Right hindlimb (tissue), 1 donor: ENCODE results near the gene MAP6.
A peak's percentile ranks its signal among the peaks of the same experiment; 100 is the strongest.

Experiments used
- DNase-seq: peaks from one replicate; pipeline ENCODE4 v3.0.0-alpha.2; 2018

Gene MAP6

DNA sequence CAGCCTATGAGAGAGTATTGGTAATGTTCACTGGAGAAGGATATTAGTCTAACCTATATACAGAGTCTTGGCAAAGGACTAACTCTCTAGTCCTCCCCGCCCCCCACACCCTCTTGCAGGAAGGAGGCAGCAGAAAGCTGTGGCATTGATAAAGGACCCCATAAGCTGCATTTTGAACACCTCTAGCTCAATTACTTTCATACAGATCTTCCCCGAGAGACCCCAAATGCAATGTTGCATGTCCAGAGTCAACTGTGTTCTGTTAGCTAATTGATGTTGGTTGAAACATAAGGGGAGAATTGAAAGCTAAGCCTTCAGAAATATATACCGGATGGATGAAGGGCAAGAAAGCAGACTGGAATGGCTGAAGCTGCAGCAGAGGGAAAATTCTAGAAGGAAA, 2.8 kb downstream of the MAP6 start:
- no peak for DNase-seq

DNA sequence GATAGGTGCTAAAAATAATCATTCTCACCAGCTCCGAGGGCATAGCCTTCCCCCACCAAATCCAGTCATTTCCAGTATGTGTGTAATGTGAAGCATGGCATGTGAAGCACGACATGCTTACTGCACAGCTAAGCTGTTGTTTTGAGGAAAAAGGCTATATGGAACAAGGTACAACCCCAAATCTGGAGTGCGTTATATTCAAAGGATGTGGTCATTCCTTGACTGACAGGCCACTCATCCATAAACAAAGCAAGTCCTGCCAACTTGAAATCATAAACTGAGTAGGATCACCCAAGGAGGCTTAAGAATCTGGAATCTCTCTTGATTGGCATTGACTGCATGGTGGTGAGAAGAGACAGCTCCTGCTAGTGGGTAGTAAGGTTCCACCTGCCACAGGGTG, 3.7 kb downstream of the MAP6 start:
- no peak for DNase-seq

DNA sequence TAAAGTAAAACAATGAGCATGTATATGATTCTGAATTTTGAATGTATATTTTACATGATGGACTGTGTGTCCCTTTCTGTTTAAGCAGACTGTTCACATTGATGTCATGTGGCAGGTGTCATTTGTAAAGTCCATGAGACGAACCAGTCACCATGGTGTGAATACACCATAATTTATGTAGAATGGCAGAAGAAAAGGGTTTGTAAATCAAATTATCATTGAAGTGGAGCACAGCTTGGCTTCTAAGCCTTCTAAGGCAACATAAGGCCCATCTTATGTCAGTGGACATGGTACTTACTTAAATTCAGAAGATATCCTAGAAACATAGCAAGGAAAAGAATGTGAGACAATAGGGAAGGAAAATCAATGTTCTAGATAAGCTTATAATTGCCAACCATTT, 4.4 kb downstream of the MAP6 start:
- no peak for DNase-seq

DNA sequence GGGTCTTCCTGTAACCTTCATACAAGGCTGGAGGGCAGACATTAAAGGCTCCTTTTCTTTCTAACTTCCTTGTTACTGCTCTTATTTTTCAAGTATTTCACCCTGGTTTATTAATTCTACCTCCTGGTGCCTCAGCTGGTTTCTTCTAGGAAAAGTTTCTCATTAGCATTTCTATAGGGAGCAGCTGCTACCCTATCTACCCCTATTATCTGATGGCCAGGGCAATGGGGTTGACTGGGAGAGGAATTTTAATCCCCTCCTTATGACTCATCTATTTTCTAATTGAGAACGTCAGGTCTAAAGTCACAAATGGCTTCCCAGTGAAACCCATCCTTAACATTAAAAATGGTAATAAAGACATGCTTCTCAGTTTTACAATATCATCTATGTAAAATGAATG, 5.0 kb downstream of the MAP6 start:
- no peak for DNase-seq

DNA sequence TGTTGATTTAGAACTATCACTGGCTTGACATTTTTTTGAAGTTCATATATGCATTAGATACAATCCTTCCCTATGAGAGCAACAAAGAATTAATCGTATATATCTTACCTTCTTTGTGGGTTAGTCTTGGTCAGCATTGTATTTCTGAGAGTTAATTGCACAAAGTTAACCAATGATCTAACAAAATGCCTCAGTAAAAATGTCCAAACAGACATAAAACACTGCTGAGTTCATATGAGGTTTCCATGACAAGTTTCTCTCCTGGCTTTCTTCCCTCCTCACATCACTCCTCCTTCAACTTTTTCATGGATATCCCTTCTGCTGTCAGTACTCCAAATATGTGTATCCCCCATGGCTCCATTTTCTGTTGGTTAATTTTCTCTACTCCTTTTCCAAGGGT, 9.0 kb downstream of the MAP6 start:
- no peak for DNase-seq

DNA sequence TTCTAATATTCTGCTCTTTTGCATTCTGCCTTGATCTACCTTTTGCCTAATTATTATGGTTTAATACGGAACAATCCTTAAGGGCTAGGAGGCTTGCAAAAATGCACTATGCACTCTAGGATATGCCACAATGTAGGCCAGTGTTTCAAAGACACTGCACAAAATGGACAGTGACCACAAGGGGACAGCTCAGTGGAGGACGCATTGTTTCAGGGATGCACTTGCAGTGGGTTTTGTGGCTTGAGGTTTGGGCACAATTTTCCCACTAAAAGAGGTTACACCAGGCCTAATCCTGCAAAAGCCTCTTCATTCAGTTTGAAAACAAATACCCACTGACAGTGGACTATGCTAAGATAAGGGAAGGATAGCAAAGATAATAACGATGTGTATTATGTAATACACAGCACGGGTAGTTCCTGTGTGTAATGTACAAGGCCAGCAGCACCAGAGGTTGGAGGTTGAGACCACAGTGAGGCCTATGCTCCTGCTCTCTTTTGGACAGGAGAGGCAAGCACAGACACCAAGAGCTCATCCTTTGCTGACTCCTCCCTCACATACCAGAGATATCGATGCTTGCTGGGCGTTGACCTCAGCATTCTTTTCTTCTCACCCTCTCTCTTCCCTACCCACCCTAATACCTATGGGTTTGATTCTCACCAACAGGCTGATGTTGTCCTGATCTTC, 12.7 kb downstream of the MAP6 start:
- DNase-seq = no peak

DNA sequence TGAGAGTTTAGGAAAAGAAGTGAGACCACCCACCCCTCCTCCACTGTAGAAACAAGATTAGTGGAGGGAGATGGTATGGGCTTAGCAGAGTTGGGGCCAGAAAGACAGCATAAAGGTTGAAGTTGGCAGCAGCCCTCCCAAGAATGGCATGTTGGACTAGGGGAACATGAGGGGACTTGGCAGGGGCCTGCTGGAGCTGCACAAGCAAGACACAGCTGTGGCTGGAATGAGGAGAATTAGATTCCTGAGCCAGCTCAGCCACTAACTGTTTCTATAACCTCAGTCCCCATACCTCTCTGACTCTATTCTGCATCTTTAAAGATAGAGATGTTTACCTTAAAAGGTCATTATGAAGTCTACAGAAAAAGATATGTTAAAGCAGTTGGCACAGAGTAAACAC, 13.2 kb downstream of the MAP6 start:
- peak; percentile 36 for DNase-seq

DNA sequence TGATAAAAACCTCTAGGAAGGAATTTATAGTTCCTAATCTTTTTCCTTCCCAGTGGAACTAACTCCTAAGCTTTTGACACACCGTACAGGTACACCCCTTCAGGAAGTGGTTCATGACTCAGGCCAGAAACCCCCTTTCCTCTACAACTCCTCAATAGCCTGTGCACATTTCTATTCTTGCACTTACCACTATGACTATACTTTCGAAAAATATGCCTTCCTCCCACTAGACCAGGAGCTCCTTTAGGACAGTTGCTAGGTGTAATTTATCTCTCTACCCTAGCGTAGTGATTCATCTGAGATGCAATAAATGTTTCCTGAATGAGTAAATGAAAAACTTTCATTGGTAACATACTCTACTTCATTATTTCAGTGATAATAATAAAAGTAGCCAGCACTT, 14.5 kb downstream of the MAP6 start:
- no peak for DNase-seq

DNA sequence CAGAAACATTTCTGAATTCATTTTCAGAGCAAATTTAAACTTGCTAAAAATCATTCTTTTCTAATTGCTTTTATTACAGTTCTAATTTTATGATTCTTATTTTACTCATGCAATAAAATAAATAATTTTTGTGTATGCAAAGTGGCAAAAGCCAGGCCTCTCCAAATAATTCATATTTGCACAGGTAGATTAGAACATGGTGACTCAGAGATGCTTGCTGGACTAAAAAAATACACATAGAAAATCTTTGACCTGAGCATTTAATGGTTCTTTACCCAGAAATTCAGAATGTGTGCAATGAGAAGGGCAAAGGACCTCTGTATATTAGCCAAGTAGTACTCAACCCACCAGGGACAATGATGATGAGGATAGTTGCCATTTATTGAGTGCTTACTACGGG, 15.3 kb downstream of the MAP6 start:
- DNase-seq = no peak

DNA sequence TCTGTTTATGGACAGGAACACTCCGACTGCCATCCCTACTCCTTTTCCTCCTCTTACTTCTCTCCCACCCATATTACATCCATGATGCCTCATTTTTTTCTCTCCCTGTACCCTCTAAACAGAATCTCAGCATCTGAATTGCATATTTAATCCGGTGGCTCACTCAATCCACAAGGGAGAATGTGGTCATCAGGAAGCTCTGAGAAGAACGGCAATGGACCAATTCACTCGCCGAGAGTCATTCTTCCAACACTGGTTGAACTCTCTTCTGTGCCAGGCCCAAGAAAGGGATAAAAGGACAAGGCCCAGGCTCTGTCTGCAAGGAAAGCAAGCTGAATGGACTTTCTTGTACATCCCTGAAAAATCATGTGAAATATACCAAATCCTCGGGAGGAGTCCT, 15.9 kb downstream of the MAP6 start:
- no peak for DNase-seq

DNA sequence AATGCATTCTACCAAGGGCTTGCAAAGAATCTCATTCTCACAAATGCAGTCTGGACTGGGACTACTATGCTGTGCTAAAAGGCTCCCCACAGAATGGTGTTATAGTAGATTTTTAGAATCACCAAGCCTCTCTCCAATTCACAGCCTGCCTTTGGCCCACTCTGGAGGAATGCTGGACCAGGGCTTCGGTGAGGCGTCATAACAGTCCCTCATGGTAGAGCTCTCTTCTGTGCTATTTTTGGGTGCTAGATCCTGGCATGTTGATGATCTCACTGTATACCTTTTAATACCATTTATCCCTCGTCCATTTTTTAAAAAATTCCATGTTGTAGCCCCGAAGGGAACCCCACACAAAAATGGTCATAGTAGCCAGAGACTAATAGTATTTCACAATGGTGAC, 17.6 kb downstream of the MAP6 start:
- DNase-seq = no peak

DNA sequence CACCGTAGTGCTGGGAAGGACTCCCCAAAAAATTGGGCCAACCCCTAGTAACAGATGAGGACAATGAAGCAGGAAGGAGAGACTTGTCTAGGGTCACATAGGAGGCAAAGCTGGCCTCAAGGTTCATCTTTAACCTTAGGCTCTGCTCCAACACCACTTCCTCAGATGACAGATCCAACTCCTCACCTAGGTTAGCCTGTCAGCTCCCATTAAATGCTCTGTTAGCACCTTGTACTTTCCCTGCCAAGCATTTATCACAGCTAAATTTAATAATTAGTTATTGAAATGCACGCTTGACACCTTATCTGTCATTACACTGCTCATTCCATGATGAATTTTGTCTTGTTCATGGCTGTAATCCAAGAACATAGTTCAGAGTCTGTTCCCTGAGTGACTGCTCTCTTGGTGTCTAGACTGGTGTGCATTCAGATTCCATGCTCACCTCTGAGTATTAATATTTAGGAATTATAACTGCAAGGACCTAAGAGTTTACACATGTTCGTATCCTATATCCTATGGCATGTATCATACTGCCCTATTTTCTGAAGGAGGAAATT, 18.6 kb downstream of the MAP6 start:
- no peak for DNase-seq

DNA sequence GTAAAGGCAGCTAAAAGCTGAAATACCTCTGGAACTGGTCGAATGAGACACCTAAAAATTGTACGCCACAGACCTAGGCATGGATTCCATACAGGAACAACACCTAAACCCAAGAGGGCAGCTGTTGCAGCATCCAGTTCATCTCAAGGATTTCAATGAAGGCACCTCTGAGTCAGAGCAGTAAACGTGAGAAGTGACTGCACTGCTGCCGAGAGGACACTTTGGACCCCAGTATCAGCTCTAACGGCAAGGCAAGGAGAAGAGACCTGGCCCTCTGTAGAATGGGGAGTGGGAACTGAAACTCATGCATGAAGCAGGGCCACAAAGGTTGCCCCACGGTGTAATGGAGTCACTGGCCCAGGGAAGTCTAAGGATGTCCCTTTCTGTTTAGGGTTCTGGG, 23.9 kb downstream of the MAP6 start:
- DNase-seq = no peak

DNA sequence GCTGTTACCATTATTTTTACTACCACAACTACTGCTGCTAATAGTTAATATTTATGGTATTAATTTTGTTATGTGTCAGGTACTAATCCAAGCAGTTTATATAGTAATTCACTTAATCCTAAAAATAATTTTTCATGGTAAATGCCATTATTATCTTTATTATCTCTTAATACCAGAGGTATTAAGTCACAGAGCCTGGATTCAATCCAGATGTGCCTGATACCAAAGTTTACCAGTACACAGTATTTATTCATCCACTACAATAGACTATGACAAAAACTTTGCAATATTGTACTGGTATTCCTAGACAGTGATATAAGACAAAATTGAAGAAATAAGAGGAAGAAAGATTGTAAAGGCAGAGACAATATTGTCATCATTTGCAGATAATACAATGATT, 24.5 kb downstream of the MAP6 start:
- no peak for DNase-seq

DNA sequence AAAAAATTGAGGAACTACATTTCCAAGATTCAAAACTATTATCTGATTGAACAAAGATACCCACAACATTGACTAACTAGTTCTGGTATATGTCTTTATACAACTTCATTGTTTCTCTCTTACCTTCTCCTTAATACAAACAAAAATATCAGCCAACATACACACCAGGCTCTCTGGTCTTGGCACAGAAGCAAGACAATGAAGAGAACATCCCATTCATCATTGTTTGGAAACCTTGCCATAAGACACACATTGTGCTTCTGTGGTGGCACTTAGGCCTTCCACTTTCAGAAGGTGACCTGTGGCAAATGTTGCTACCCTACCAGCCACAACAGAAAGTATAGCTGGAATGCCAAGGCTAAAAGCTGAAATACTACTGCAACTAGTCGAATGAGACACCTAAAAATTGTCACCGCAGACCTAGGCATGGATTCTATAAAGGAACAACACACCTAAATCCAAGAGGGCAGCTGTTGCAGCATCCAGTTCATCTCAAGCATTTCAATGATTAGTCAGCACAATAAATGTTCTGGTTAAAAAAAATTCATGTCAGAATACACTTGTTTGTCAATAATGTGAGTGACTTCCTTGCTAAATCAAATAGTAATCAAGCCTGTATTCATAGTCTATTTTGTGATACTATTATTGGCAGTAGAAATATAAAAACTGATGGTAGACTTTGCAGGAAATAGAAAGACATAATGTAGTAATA, 26.3 kb downstream of the MAP6 start:
- no peak for DNase-seq

DNA sequence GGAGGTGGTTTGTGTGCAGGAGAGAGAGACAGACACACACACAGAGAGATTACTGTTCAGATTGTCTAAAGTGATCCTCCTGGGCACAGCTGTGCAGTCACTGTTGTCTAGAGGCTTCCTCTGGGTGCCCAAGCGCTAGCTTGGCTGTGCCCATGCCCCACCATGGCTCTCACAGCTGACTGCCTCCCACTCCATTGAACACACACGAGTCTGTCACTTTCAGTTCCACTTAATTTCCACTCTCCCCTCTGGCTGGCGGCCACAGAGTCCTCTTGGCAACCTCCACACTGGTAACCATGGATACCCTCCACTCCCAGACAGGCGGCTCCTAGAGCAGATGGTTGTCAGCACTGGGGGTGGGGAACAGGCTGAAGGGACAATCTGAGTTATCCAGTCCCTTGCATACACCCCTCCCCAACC, 29.1 kb downstream of the MAP6 start:
- peak; percentile 93 for DNase-seq

DNA sequence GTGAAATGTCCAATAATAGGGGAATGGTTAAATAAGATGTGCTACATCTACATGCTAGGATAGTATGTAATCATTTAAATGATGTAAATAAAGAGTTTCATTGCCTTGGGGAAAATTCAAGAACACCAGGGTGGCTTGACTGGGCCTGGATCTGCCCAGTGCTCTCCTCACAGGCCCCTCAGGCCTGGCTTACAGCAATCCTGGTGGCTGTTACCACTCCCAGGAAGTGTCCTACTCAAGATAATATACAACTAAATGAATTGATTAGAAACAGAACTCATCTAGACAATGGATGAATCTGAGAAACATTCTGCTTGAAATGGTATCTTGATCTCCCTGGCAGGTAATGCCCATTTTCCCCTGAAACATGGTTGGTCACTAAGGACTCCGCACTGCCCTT, 30.8 kb downstream of the MAP6 start:
- DNase-seq = no peak

DNA sequence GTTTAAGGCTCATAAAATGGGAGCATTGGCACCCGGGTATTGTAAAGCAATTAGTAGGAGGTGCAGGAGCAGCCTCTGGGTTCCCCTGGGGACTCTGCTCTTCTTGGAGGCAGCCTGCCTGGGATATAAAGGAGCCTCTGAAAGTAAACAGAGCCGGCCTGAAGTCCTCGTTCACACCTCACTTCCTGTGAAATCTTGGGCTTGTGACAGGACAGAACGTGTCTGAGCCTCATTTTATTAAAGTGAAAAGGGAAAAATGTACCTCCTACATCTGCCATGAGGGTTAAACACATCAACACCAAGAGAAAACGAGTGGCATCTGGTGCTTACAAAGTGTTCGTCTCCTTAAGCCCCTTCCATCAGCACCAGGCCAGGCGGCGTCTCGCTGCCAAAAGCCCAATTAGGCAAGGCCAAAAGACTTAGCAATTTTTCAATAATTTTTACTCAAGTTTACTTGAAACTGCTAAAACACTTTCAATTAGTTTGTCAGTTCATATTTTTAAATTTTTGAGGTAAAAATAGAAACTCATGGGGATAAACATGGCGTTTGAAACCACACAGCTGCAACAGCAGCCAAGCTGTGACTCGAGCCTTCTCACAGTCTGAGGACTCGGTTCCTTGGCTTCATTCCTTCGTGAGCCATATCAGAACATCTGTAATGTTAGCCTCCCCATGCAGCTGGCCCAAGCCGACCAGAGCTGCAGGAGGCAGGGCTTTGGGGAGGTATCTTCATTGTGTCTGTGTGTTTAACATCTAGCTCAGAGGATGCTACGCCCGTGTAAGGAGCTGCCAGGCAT, 33.6 kb downstream of the MAP6 start:
- peak; percentile 77 for DNase-seq

DNA sequence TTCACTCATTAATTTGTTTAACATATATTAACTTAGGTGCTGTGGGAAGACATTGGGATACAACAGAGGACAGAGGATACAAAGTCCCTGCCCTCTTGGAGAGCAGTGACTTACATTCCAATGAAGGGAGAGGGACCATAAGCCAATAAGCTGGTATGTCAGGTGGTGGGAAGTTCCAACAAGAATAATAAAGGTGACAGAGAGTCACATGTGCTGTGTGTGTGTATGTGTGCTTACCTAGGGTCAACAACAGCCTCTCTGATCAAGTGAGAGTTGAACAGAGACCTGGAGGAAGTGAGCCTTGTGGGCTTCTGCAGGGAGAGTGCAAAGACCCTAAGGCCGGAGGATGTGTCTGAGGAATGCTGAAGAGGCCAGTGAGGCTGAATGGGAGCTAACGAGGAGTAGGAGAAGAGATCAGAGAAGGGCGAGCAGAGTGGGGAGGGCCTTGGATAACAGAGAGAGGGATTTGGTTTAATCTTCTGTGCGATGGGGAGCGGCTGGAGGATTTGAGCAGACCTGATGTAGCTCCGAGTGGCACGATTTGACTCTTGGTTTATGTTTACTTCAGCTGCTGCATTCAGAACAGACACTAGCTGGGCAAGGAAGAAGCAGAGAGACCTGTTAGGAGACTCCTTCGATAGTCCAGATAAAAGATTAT, 35.3 kb downstream of the MAP6 start:
- no peak for DNase-seq

DNA sequence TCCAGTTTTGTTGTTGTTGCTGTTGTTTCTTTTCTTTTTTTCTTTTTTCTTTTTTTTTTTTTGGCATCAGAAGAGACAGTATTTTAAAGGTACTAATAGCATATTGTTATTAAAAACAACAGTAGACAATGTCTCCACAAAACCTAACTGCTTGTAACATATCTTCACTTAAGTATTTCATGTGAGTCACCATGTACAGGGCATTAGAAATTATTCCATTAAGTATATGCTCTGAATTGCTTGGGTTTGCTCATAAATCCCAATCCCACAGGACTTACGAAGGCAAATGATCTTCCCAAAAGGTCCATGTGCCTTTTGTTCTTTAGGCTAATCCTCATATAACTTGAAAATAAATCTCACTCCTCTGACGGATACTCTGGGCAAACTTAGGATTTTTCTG, 35.9 kb downstream of the MAP6 start:
- DNase-seq = no peak

DNA sequence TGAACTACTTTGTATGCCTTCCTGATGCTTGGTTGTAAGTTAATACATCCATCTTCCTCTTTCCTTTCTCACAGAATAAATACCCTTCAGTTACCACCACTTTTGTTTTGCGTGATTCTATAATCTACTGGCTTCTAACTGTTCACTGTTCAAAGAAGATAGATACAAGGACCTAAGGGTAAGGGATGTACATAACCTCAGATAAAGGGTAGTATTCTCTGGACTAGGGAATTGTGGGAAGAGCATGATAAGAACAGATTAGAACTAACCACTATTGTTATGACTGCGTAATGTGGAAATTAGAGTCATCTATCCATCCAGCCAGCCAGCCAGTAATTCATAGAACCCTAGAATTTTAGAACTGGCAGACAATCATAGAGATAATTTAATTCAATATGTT, 36.4 kb downstream of the MAP6 start:
- DNase-seq = no peak

DNA sequence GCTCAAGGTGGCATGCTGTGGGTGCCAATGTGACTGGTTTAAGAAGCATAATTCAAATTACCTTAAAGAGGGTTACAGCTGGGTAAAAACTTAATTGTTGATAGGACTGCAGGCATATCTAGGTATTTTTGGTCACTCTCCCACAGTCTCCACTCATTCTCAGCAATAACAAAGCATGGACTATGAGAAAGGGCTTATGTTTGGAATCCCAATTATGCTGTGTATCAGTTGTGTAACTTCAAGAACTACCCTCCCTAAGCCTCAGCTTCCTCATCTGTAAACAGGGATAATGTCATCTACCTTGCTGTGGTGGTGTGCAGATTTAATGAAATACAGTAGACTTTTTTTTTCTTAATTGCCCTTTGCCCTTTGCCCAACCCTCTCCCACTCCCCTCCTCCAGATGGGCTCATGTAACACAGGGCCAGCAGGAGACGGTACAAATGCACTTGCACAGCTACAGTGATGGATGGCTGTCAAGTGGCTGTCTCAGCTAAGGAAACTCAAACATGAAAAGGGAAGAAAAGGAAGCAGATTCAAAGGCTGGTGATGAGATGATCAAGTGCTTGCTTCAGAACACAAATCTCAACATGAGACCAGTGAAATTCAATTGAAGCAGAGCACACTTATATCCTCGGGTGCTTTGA, 37.6 kb downstream of the MAP6 start:
- DNase-seq = no peak
